ENCODE data around the gene GCNA.

The GCNA gene

GRCh38 chrX:71616672-71617529 is 38.7 kb downstream of the GCNA start:
- DNase-seq (ENCODE audit: low read depth), result peak; percentile 36

- no peak for DNase-seq (ENCODE audit: low read depth)
Measured at GRCh38 chrX:71617742-71618141, 39.5 kb downstream of the GCNA start.

DNA sequence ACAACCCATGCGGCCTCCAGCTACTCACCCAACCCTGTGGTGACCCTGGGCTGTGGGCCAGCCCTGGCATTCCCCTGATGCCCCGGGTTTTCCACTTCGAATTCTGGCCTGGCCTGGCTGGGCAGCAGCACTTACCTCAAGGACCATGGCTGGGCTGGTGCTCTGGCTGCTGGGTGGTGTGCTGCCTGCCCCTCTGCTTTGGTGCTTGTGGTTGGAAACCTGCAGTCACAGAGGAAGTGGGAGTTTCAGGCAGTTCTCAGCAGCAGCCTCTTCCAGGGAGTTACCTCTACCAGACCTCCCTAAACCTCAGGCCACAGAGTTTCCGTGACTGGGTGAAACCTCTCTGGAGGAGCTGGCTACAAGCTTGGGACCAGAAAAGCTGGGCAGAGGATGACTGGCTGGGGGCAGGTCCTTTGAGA is 40.1 kb downstream of the GCNA start, which contains the start of gene CXCR3:
Gene CXCR3, minus strand, starts transcription at position 209 of the 419 bp plus-strand sequence. Its CDS starts 62 bp downstream, at position 147.
- DNase-seq (ENCODE audit: low read depth), result peak; percentile 60

DNA sequence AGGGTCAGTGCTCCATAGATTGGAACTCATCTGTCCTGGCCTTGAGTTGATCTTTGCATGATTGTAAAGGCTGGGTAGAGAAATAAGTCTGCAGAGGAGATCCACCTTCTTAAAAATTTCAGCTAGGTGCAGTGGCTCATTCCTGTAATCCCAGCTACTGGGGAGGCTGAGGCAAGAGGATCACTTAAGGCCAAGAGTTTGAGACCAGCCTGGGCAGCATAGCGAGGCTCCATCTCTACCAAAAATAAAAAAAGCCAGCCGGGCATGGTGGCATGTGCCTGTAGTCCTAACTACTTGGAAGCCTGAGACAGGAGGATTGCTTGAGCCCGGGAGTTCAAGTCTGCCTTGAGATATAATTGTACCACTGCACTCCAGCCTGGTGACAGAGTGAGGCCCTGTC is 40.5 kb downstream of the GCNA start:
- no peak for DNase-seq (ENCODE audit: low read depth)

DNA sequence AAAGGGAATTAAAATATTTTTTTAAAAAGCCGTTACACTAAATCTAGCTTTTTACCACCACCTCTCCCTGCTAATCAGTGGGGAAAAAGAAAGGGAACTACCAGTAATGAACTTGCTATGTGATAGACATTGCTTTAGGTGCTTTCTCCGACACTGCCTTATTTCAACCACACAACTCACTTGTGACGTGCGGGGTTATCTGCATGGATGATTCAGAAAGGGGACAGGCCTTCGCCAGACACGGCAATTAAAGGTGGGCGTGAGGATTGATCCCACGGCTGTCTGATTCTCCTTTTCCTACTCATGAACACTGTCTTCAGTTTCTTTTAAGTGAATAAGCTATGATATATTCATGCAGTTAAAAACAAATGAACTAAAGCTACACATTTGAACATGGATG is 41.0 kb downstream of the GCNA start:
- DNase-seq (ENCODE audit: low read depth), result peak; percentile 39

DNA sequence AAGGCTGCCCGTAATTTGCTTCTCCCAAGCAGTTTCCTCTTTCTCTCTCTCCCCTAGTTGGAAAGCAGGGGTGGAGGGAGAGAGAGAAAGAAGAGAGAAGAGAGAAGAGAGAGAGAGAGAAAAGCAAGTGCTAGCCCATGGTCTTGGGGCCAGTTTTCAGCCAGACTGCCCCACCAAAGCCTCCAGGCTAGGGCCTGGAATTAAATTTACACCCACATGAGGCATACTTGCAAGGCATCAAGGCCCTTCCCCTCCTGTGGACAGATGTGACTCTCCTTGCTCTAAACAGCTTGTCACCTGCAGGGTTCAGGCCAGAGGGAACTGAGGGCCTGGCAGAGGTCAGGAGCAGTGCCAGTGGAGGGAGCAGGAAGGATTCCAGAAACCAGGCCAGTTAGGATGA is 41.7 kb downstream of the GCNA start:
- no peak for DNase-seq (ENCODE audit: low read depth)

DNA sequence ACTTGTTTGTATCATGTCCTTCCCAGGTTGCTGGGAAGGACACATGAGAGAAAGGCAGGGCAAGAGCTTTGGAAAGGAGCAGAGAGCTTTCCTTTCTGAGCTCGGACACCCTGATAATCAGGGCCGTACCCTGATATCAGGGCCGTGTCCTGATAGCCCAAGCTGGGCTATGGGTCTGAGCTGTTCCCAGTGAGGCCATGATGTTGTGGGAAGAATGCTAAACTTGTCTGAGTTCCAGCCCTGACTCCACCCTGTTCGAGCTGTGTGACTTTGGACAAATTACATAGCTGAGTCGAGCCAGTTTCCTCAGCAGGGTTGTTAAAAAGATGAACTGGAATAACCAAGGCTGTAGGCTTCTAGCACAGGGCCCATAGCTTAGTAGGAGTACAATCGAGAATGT is 43.4 kb downstream of the GCNA start:
- DNase-seq (ENCODE audit: low read depth), result no peak

DNA sequence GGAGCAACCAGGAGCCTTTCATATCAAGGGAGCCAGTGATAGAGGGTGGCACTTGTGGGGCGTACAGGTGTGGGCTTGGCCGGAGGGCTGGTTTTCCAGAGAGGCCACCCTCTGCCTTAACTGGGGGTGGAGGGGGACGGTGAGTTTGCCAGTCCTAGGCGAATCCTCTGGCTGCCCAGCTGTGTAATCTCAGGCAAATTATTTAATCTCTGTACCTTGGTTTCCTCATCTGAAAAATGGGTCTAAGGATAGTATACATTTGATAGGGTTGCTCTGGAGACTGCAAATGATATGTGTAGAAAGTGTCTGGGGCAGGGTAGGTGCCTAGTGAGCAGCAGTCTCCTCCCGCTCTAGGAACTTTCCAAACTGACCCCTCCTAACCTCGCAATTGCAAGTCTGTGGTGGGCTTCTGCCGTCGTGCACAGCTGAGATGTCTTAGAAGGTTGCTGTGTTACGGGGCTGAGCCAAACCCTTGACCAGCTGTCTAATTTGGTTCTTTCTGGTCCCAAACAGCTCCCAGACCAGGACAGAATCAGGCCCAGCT is 43.9 kb downstream of the GCNA start:
- no peak for DNase-seq (ENCODE audit: low read depth)

DNA sequence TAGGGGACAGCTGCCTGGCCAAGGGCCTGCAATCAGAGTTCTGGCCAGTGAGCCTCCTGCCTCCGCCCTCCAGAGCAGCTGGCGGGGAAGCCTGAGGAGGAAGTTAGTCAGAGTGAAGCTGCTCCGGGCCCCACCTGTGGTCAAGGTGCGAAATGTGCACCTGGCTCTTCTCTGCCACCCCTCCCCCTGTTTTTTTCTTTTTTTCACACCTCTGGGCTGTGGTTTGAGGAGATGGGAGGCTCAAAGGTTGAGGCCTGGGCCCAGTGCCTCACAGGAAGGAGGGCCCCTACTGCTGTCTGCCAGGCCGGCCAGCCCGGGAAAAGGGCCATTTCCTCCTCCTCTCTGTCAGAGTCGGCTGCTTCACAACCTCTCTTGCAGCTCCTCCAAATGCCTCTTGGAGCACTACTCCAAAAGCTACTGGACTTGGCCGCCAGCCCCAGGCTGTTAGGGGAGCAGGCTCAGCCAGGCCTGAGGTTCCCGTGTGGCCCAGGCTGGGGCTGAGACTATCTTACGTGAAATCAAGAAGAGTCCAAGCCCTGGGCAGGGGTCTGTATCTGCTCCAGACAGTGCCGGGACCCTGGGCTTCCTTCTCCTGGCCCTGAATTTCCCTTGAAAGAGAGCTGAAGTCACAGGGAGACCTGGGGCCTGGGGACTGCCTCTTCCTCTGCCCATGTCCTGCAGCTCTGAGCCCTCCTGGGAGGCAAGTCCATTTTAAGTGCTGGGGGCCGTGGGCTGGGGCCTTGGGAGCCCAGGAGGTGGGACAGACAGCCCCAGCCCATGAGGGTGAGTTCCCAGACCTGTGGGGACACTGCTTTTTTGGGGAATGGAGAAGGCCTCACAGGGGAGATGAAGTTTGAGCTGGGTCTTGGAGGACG is 44.6 kb downstream of the GCNA start:
- DNase-seq (ENCODE audit: low read depth), result peak; percentile 71

DNA sequence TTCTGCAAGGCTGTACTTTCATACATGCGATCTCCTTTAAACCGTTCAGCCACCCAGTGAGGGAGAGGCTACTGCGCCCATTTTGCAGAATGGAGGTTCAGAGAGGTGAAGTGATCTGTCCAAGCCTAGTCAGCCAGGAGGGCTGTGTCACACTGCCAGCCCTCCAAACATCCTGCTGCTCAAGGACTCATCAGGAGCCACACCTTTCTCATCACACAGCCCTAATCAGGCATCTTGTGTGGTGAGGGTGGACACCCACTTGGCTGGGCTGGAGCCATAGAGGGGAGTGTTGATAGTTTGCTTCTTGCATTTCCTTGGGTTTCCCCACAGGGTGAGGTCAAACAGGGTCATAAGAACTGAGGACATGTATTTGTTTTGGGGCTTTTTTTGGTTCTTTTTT is 45.5 kb downstream of the GCNA start:
- peak; percentile 21 for DNase-seq (ENCODE audit: low read depth)

GRCh38 chrX:71625471-71625870 is 47.2 kb downstream of the GCNA start:
- DNase-seq (ENCODE audit: low read depth), result no peak

- DNase-seq (ENCODE audit: low read depth), result no peak
Measured at GRCh38 chrX:71626576-71626975, 48.3 kb downstream of the GCNA start.

DNA sequence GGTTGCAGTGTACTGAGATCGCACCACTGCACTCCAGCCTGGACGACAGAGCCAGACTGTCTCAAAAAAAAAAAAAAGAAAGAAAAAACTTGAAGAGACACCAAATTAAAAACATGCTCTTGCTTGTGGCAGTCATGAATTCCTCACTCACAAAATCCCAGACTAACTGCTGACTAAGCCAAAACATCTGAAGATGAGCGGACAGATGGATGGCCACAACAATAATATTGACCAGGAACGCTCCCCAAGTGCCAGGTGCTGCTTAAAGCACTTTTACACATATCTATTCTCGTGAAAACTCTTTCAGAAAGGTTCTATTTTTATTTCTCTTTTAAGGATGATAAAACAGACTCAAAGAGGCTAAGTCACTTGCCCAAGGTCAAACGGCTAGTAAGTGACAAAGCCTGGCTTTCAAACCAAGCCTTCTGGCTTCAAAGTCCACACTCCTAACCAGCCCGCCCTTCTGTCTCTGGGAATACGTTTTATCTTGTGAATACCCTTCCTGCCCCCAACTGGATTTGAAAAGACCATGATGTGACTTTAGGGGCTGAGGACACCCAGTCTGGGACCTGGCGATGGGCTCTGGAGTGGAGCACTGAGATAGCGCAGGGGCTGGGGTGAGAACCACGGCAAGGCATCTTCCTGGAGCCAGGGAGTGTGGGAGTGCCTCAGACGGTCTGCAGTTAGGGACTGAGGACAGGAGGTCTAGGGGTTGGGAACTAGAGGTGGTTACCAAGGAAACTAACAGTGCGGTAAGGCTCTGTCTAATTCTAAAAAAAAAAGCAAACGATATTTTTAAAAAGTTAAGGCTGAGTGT is 49.6 kb downstream of the GCNA start:
- DNase-seq (ENCODE audit: low read depth), result no peak

- no peak for DNase-seq (ENCODE audit: low read depth)
Measured at GRCh38 chrX:71629467-71629866, 51.2 kb downstream of the GCNA start.

DNA sequence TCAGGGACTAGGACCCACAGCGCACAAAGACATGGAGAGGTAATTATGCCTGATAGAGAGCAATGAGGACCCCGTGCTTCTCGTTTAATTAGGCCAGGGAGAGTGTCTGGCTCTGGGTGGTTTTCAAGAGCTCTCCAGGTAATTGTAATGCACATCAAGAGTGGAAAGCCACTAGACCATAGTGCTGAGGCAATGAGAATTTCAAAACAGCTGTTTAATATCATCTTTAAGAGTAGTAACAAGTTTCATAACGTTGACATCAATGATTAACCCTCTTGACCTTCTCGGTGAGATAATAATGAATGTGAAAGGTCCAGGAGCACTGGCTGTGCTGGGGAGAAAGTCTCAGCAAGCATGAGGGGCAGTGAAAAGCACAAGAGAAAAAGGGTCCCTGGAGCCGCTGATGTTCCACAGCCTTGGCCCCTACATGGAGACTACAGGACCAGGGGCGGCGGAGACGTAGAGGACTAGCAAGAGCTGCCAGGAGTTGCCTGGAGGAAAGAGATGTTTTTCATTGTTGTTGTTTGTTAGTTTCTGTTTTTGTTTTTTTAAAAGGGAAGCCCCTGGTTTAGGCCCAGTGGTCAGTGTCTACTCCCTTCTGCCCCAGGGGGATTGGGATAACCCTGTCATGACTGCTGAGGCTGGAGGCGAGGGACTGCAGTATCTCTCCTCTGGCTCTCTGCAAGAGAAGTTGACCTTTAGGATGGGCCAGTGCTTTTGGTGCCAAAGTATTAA is 54.9 kb downstream of the GCNA start:
- no peak for DNase-seq (ENCODE audit: low read depth)

DNA sequence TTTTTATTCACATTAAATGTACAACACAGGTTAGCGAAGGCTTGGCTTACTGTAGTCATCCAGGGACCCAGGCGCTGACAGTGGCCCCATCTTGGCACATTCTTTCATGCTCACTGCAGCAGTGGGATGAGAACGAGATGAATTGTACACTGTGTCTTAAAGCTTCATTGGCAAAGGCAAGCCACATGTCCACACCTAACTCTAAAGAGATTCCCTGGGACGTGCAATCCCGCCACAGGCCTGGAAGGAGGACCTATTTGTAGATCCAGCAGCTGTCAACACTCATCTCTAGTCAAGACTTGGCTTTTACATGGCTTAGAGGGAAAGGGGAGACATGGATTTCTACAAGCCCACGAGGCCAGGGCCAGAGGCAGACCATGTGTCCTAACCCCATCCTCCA is 56.1 kb downstream of the GCNA start:
- no peak for DNase-seq (ENCODE audit: low read depth)

DNA sequence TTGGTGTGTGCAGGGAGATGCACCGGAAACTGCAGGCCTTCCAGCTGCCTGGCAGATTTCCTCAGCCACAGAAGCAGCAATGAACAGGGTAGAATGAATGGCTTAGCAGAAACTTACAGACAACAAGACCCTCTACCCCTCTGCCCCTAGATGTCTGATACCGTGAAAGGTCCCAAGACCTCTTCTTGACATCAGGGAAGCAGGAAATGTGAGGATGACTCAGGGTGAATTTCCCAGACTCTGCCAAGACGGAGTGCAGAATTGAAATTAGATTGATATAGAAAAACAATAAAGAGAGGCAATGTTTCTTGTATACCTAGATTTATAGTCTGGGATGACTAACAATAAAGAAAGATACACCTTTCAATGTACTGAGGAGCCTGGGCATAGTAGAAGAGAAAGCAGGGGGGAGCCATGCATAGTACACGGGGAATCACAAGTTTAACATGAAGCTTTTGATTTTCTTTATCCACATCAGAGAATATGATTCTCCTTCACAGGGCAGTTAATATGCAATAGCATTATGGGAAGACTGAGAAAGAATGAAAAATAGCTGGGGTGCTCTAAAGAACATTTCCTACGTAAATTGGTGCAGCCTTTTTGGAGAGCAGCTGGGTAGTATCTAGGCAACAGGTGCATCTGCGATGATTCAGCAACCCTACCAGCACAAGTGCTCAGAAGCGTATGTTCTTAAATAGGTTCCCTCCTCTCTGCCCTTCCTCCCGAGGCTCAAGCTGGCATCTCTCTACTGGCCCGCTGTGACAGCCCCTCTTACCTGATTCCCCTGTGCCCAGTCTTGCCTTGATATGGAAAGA is 58.4 kb downstream of the GCNA start:
- no peak for DNase-seq (ENCODE audit: low read depth)

GRCh38 chrX:71637253-71637618 is 59.0 kb downstream of the GCNA start:
- DNase-seq (ENCODE audit: low read depth), result no peak

- DNase-seq (ENCODE audit: low read depth), result no peak
Measured at GRCh38 chrX:71637848-71638247, 59.6 kb downstream of the GCNA start.

- no peak for DNase-seq (ENCODE audit: low read depth)
Measured at GRCh38 chrX:71638409-71638808, 60.2 kb downstream of the GCNA start.

All from activated gamma-delta T cell treated with anti-CD3 and anti-CD28 coated beads, Interleukin-2, amount 50 U/mL, for 16 hours (primary cell).